Measurements from ENCODE around the gene PSMC6.
"Not testable (repeated sequence)": the region's sequence is repeated elsewhere in the genome, so short reads cannot be mapped to it uniquely, and the experiment has no call there.

PSMC6 gene

GRCh38 chr14:52695481-52696091 lies 11.4 kb upstream of the PSMC6 start, which contains the start of gene ERO1A:
Gene ERO1A (minus strand): TSS chr14:52695558. CDS start chr14:52695481, 77 bp downstream.
- peaks cover 45% of the 10 kb centered on the region for H3K4me1 Mint-ChIP-seq
- peaks cover 32% of the 10 kb centered on the region for H3K36me3 Mint-ChIP-seq
- CTCF ChIA-PET = interaction anchor here (0.6 kb wide), 1 partner anchor 16 kb away, joined by 3 read pairs; no protein-coding TSS in a partner anchor
- H3K4me3 Mint-ChIP-seq = peak within 1 kb of the TSS; percentile 97
- no peaks in the 10 kb centered on the region for H3K9me3 Mint-ChIP-seq
- H3K27me3 Mint-ChIP-seq = no peaks in the 10 kb centered on the region
- peak within 1 kb of the TSS; percentile 99 for H3K27ac Mint-ChIP-seq
- peak; percentile 80 for DNase-seq

- DNase-seq = no peak
- no peaks in the 10 kb centered on the region for H3K36me3 Mint-ChIP-seq
- H3K27me3 Mint-ChIP-seq = peaks cover 4% of the 10 kb centered on the region
- H3K4me1 Mint-ChIP-seq = peaks cover 9% of the 10 kb centered on the region
- no peak overlapping the region for H3K4me3 Mint-ChIP-seq
- no peaks in the 10 kb centered on the region for H3K9me3 Mint-ChIP-seq
- H3K27ac Mint-ChIP-seq = no peak overlapping the region
- CTCF ChIA-PET = no interaction called here
Measured at GRCh38 chr14:52700701-52701172, 6.3 kb upstream of the PSMC6 start.

- CTCF ChIA-PET = no interaction called here
- Mint-ChIP-seq H3K4me3 (no peak overlapping the region), H3K4me1 (peaks cover 12% of the 10 kb centered on the region), H3K9me3 (no peaks in the 10 kb centered on the region), H3K27me3 (peaks cover 4% of the 10 kb centered on the region), H3K36me3 (no peaks in the 10 kb centered on the region), H3K27ac (no peak overlapping the region)
- no peak for DNase-seq
Measured at GRCh38 chr14:52701223-52701622, 5.8 kb upstream of the PSMC6 start.

GRCh38 chr14:52703225-52703624 lies 3.8 kb upstream of the PSMC6 start:
- H3K4me1 Mint-ChIP-seq = peaks cover 28% of the 10 kb centered on the region
- peaks cover 9% of the 10 kb centered on the region for H3K36me3 Mint-ChIP-seq
- CTCF ChIA-PET = no interaction called here
- no peak overlapping the region for H3K4me3 Mint-ChIP-seq
- H3K9me3 Mint-ChIP-seq = no peaks in the 10 kb centered on the region
- peaks cover 4% of the 10 kb centered on the region for H3K27me3 Mint-ChIP-seq
- H3K27ac Mint-ChIP-seq = no peak overlapping the region
- no peak for DNase-seq

- no peak overlapping the region for H3K4me3 Mint-ChIP-seq
- H3K27ac Mint-ChIP-seq = no peak overlapping the region
- H3K4me1 Mint-ChIP-seq = peaks cover 33% of the 10 kb centered on the region
- CTCF ChIA-PET = no interaction called here
- no peak for DNase-seq
- no peaks in the 10 kb centered on the region for H3K9me3 Mint-ChIP-seq
- H3K27me3 Mint-ChIP-seq = peaks cover 4% of the 10 kb centered on the region
- peaks cover 13% of the 10 kb centered on the region for H3K36me3 Mint-ChIP-seq
Measured at GRCh38 chr14:52703664-52704063, 3.3 kb upstream of the PSMC6 start.

GRCh38 chr14:52706286-52706685 lies 714 bp upstream of the PSMC6 start:
- H3K4me3 Mint-ChIP-seq = peak overlapping the region; percentile 98
- H3K27ac Mint-ChIP-seq = peak overlapping the region; percentile 91
- H3K36me3 Mint-ChIP-seq = peaks cover 31% of the 10 kb centered on the region
- H3K27me3 Mint-ChIP-seq = peaks cover 3% of the 10 kb centered on the region
- CTCF ChIA-PET = interaction anchor here (1.2 to 1.3 kb wide), 2 partner anchors 9 to 14 kb away, joined by 4 to 7 read pairs; no protein-coding TSS in a partner anchor
- peaks cover 51% of the 10 kb centered on the region for H3K4me1 Mint-ChIP-seq
- no peaks in the 10 kb centered on the region for H3K9me3 Mint-ChIP-seq
- peak; percentile 58 for DNase-seq

GRCh38 chr14:52711666-52712065 lies 4.7 kb downstream of the PSMC6 start:
- DNase-seq = no peak
- H3K27me3 Mint-ChIP-seq = no peaks in the 10 kb centered on the region
- peaks cover 38% of the 10 kb centered on the region for H3K4me1 Mint-ChIP-seq
- no peak overlapping the region for H3K4me3 Mint-ChIP-seq
- peaks cover 64% of the 10 kb centered on the region for H3K36me3 Mint-ChIP-seq
- CTCF ChIA-PET = no interaction called here
- no peaks in the 10 kb centered on the region for H3K9me3 Mint-ChIP-seq
- H3K27ac Mint-ChIP-seq = no peak overlapping the region

GRCh38 chr14:52716155-52716554 lies 9.2 kb downstream of the PSMC6 start:
- Mint-ChIP-seq H3K27me3 (no peaks in the 10 kb centered on the region), H3K4me1 (peaks cover 2% of the 10 kb centered on the region), H3K4me3 (no peak overlapping the region), H3K9me3 (no peaks in the 10 kb centered on the region), H3K27ac (no peak overlapping the region), H3K36me3 (peaks cover 43% of the 10 kb centered on the region)
- CTCF ChIA-PET = no interaction called here
- DNase-seq = no peak

- Mint-ChIP-seq H3K9me3 (no peaks in the 10 kb centered on the region), H3K4me3 (no peak overlapping the region), H3K27me3 (no peaks in the 10 kb centered on the region), H3K36me3 (peaks cover 46% of the 10 kb centered on the region), H3K4me1 (peaks cover 11% of the 10 kb centered on the region), H3K27ac (no peak overlapping the region)
- CTCF ChIA-PET = interaction anchor here (0.6 to 1.3 kb wide), 2 partner anchors 15 to 60 kb away, joined by 3 read pairs; no protein-coding TSS in a partner anchor
- no peak for DNase-seq
Measured at GRCh38 chr14:52723514-52724359, 16.7 kb downstream of the PSMC6 start.

- DNase-seq = no peak
- Mint-ChIP-seq H3K27me3 (no peaks in the 10 kb centered on the region), H3K36me3 (peaks cover 46% of the 10 kb centered on the region), H3K27ac (no peak overlapping the region), H3K9me3 (no peaks in the 10 kb centered on the region), H3K4me1 (peaks cover 14% of the 10 kb centered on the region), H3K4me3 (no peak overlapping the region)
- CTCF ChIA-PET = no interaction called here
Measured at GRCh38 chr14:52724360-52724644, 17.3 kb downstream of the PSMC6 start.

- H3K9me3 Mint-ChIP-seq, H3K4me3 Mint-ChIP-seq, DNase-seq, H3K27me3 Mint-ChIP-seq, CTCF ChIA-PET, H3K27ac Mint-ChIP-seq: not testable (repeated sequence)
- H3K4me1 Mint-ChIP-seq = peaks cover 25% of the 10 kb centered on the region
- H3K36me3 Mint-ChIP-seq = peaks cover 39% of the 10 kb centered on the region
Measured at GRCh38 chr14:52727509-52727908, 20.5 kb downstream of the PSMC6 start.

GRCh38 chr14:52729035-52729434 lies 22.0 kb downstream of the PSMC6 start:
- H3K27me3 Mint-ChIP-seq, H3K9me3 Mint-ChIP-seq, DNase-seq, H3K27ac Mint-ChIP-seq: not testable (repeated sequence)
- Mint-ChIP-seq H3K4me3 (peak overlapping the region; percentile 33), H3K4me1 (peaks cover 33% of the 10 kb centered on the region), H3K36me3 (peaks cover 42% of the 10 kb centered on the region)
- CTCF ChIA-PET = interaction anchor here (1.1 kb wide), 1 partner anchor 18 kb away, joined by 3 read pairs; no protein-coding TSS in a partner anchor

GRCh38 chr14:52729585-52729924 lies 22.6 kb downstream of the PSMC6 start:
- no peak for DNase-seq
- peaks cover 38% of the 10 kb centered on the region for H3K4me1 Mint-ChIP-seq

GRCh38 chr14:52729925-52730708 lies 23.1 kb downstream of the PSMC6 start, which contains the start of gene STYX:
Gene STYX (plus strand): TSS chr14:52730166. CDS start chr14:52730475, 309 bp downstream.
- H3K4me3 Mint-ChIP-seq = peak within 1 kb of the TSS; percentile 95
- peak; percentile 98 for DNase-seq
- H3K9me3 Mint-ChIP-seq = no peaks in the 10 kb centered on the region
- CTCF ChIA-PET = no interaction called here
- peak within 1 kb of the TSS; percentile 89 for H3K27ac Mint-ChIP-seq
- H3K27me3 Mint-ChIP-seq = no peaks in the 10 kb centered on the region
- peaks cover 41% of the 10 kb centered on the region for H3K4me1 Mint-ChIP-seq
- peaks cover 45% of the 10 kb centered on the region for H3K36me3 Mint-ChIP-seq

More at GRCh38 chr14:52729585-52729924, 22.6 kb downstream of the PSMC6 start:
- H3K27me3 Mint-ChIP-seq = no peaks in the 10 kb centered on the region
- no peaks in the 10 kb centered on the region for H3K9me3 Mint-ChIP-seq
- H3K36me3 Mint-ChIP-seq = peaks cover 46% of the 10 kb centered on the region
- CTCF ChIA-PET = no interaction called here
- peak overlapping the region; percentile 95 for H3K4me3 Mint-ChIP-seq
- peak overlapping the region; percentile 89 for H3K27ac Mint-ChIP-seq
